ENCODE data around the gene EML4. TPM values are rescaled to one million over a fixed set of nuclear protein-coding genes. Genes with fewer than 3 reads are reported as not detected.

The EML4 gene
- total and polyA plus RNA-seq, 10 of the 15 experiments (the other 5 are each of a cell fraction or from before 2014, with no cell fraction given), result 23.1 to 91.3 (median 77.4) TPM

DNA sequence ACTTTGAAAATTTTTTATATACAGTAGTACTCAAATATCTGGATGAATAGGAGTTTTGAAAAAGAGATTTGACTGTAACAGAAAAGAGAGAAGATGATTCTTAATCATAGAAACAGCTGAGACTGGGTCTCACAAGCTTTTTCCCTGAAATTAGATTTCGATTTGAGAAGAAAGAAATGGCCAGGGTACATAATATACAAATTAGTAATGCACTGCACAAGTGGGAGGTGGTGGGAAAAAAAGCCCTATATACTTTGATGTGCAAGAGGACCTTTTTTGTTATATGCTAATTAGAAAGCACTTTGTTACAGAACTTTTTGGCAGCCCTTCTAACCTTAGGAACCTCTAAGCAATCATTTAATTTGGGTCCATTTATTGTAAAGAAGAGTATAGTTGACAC lies 62.9 kb downstream of the EML4 start:
- ATAC-seq (no peak), FAIRE-seq (no peak), DNase-seq (ENCODE audit: low read depth, low spot score) (no peak)
- peaks cover 22% of the 10 kb centered on the region for H3K79me2 ChIP-seq (ENCODE audit: control insufficient read depth, insufficient read depth, low read length)
- H2AFZ ChIP-seq (ENCODE audit: control insufficient read depth, low read depth, low read length), result no peak overlapping the region
- H3K27me3 ChIP-seq (replicated peaks in 1 of 2; ENCODE audit: control insufficient read depth in 2 of 2, insufficient read depth in 2 of 2, low read length in 1 of 2), result no peaks in the 10 kb centered on the region
- ChIA-PET RAD21 (ENCODE audit: unreplicated experiment) (interaction anchor here (1.0 kb wide), 1 partner anchor 10 kb away, joined by 3 read pairs; no protein-coding TSS in a partner anchor), CTCF (interaction anchor here (1.4 kb wide), 1 partner anchor 16 kb away, joined by 3 read pairs; no protein-coding TSS in a partner anchor), SMC1A (ENCODE audit: uncharacterized antibody, unreplicated experiment) (interaction anchor here (0.7 kb wide), 1 partner anchor 9 kb away, joined by 4 read pairs; no protein-coding TSS in a partner anchor), POLR2A (no interaction called here)
- H4K20me1 ChIP-seq (ENCODE audit: control insufficient read depth, insufficient read depth), result no peaks in the 10 kb centered on the region
- no peaks in the 10 kb centered on the region for H3K4me1 ChIP-seq (ENCODE audit: control insufficient read depth, insufficient read depth, low read length)
- WGBS (ENCODE audit: insufficient coverage, insufficient replicate concordance, low lambda C conversion rate, missing lambda C conversion rate), result 38% methylated on average over 1 of the region's 1 CpG
- no peak overlapping the region for H3K27ac ChIP-seq (ENCODE audit: control insufficient read depth, insufficient read depth)
- H3K36me3 ChIP-seq (ENCODE audit: control insufficient read depth in 2 of 2, insufficient read depth in 2 of 2, low read length in 1 of 2), result peaks cover 0 to 2% of the 10 kb centered on the region in 2 experiments; a peak in 1 of 4 replicates
- H3K4me3 ChIP-seq, result no peak overlapping the region
- intact Hi-C loops (cut with micrococcal nuclease; ENCODE audit: unreplicated experiment), result no loop called here
- H3K4me2 ChIP-seq (ENCODE audit: control insufficient read depth, insufficient read depth), result no peak overlapping the region
- no TSS peak for BruUV-seq (replicated peaks)
- no peaks in the 10 kb centered on the region for H3K9me3 ChIP-seq (replicated peaks; ENCODE audit: control insufficient read depth, insufficient read depth, low read length)
- no peak overlapping the region for H3K9ac ChIP-seq (ENCODE audit: control insufficient read depth, insufficient read depth, low read length)
- in situ Hi-C loops (cut with MboI), result loop anchor here (10.0 kb wide), 1 partner anchor 137 kb away; no protein-coding TSS in a partner anchor
- TF ChIP-seq RBBP5 (conservative IDR thresholded peaks at IDR 0.05) (no peak), TBL1XR1 (IDR thresholded peaks at IDR 0.05; ENCODE audit: low read depth, low read length) (no peak), MYB (IDR thresholded peaks at IDR 0.05; ENCODE audit: borderline replicate concordance, low read depth, low read length) (no peak), SPI1 (IDR thresholded peaks at IDR 0.05; ENCODE audit: borderline replicate concordance, insufficient read depth, low read depth, low read length) (no peak), EED (IDR thresholded peaks at IDR 0.05; ENCODE audit: low read depth) (no peak), FOXK2 (IDR thresholded peaks at IDR 0.05) (no peak), WRNIP1 (IDR thresholded peaks at IDR 0.05; ENCODE audit: borderline replicate concordance, low read depth, low read length) (no peak), MTA2 (IDR thresholded peaks at IDR 0.05; ENCODE audit: low read depth) (no peak), CBFB (IDR thresholded peaks at IDR 0.05; ENCODE audit: low read depth) (no peak), ZNF622 (IDR thresholded peaks at IDR 0.05) (no peak), IKZF2 (IDR thresholded peaks at IDR 0.05) (no peak), ZNF217 (IDR thresholded peaks at IDR 0.05) (no peak), PML (IDR thresholded peaks at IDR 0.05; ENCODE audit: low read length) (no peak), JUND (IDR thresholded peaks at IDR 0.05; ENCODE audit: low read depth, low read length) (no peak)
- TF ChIP-seq, protein P1, sequence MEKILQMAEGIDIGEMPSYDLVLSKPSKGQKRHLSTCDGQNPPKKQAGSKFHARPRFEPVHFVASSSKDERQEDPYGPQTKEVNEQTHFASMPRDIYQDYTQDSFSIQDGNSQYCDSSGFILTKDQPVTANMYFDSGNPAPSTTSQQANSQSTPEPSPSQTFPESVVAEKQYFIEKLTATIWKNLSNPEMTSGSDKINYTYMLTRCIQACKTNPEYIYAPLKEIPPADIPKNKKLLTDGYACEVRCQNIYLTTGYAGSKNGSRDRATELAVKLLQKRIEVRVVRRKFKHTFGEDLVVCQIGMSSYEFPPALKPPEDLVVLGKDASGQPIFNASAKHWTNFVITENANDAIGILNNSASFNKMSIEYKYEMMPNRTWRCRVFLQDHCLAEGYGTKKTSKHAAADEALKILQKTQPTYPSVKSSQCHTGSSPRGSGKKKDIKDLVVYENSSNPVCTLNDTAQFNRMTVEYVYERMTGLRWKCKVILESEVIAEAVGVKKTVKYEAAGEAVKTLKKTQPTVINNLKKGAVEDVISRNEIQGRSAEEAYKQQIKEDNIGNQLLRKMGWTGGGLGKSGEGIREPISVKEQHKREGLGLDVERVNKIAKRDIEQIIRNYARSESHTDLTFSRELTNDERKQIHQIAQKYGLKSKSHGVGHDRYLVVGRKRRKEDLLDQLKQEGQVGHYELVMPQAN (conservative IDR thresholded peaks at IDR 0.05), result no peak
- TF ChIP-seq, protein P2, sequence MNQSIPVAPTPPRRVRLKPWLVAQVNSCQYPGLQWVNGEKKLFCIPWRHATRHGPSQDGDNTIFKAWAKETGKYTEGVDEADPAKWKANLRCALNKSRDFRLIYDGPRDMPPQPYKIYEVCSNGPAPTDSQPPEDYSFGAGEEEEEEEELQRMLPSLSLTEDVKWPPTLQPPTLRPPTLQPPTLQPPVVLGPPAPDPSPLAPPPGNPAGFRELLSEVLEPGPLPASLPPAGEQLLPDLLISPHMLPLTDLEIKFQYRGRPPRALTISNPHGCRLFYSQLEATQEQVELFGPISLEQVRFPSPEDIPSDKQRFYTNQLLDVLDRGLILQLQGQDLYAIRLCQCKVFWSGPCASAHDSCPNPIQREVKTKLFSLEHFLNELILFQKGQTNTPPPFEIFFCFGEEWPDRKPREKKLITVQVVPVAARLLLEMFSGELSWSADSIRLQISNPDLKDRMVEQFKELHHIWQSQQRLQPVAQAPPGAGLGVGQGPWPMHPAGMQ (IDR thresholded peaks at IDR 0.05; ENCODE audit: borderline replicate concordance), result no peak
- TF ChIP-seq, protein P3, sequence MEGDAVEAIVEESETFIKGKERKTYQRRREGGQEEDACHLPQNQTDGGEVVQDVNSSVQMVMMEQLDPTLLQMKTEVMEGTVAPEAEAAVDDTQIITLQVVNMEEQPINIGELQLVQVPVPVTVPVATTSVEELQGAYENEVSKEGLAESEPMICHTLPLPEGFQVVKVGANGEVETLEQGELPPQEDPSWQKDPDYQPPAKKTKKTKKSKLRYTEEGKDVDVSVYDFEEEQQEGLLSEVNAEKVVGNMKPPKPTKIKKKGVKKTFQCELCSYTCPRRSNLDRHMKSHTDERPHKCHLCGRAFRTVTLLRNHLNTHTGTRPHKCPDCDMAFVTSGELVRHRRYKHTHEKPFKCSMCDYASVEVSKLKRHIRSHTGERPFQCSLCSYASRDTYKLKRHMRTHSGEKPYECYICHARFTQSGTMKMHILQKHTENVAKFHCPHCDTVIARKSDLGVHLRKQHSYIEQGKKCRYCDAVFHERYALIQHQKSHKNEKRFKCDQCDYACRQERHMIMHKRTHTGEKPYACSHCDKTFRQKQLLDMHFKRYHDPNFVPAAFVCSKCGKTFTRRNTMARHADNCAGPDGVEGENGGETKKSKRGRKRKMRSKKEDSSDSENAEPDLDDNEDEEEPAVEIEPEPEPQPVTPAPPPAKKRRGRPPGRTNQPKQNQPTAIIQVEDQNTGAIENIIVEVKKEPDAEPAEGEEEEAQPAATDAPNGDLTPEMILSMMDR (IDR thresholded peaks at IDR 0.05 in 2 of 3, conservative IDR thresholded peaks at IDR 0.05 in 1 of 3; ENCODE audit: control insufficient read depth in 2 of 3, extremely low read depth in 1 of 3, insufficient read depth in 1 of 3, low read depth in 3 of 3, low read length in 3 of 3), result no peak
